Stimulated activated CD8-positive, alpha-beta memory T cell treated with anti-CD3 and anti-CD28 coated beads, Interleukin-12 subunit alpha, Interleukin-12 subunit beta, amount 100 ng/mL, for 24 hours (primary cell): ENCODE data around the gene PBX1.

ENCODE experiments used
- DNase-seq: peaks from one replicate; pipeline ENCODE4 v3.0.0-alpha.2; 2020; ENCODE audit errors: extremely low read depth

Gene PBX1

DNA sequence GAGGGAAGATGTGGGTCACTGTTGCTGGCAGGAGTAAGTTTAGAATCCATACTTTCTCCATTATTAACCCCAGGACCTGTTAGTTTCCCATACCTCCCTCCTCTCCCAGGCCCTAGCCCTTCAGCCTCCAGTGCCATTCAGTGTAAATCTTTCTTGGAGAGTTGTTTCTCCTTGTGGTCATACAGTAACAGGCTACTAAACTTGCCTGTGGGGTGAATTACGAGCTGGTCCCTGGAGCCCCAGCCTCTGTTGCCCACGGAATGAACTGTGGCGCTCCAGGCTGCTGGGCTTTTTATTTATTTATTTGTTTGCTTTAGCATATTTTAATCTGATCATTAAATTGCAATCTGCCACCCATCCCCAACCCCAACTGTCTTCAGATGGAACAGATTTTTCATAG is 305.2 kb downstream of the PBX1 start:
- DNase-seq, result no peak

GRCh38 chr1:164865385-164865784 is 306.4 kb downstream of the PBX1 start:
- DNase-seq, result no peak

DNA sequence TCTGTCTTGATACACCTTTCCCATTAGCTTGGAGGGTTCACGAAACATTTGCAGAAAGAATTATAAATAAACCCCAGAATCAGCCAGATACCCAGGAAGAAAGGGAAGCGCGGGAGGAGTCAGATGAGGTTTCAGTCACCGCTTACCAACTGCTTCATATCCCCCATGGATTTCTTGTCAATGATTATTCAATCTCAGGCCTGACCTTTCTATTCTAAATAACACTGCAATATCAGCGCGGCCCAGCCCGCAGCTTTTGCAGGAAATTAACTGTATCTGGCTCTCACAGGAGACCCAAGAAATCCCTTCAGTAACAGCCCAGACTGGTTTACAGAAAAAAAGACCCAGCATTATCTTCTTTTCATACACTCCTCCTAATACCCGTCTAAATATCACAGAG is 308.6 kb downstream of the PBX1 start:
- DNase-seq, result no peak

DNA sequence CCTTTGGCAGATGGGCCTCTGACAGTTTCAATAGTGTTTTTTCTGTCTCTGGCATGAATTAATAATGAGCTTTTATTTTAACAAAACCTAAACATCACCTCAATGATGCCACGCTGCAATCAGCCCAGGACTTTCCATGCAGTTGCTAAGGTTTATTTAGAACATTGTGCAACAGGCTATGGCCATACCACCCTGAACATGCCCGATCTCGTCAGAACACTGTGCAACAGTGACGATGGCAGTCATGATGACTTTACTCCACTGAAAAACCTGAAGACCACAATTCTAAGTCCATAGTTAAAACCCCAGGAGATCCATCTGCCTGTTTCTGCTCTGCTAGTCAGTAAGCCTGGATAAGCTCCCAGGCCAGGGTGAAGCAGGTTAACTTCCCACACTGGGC is 310.0 kb downstream of the PBX1 start:
- DNase-seq, result no peak

DNA sequence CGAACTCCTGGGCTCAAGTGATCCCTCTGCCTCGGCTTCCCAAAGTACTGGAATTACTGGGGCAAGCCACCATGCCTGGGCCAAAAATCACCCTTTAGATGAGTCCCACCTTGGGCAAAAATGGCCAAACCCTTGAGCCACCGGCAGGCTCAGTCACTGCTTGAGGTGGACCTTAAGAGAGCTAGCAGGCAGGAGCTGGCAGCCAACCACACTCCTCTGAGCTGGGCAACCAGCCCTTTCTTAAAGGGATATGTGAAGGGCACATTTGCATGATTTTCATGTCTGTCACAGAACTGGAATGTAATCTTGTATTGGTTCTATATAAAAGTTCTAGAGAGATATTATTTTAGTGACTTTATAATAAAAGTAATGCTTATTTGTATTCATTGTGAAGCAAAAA is 316.5 kb downstream of the PBX1 start:
- DNase-seq, result no peak

DNA sequence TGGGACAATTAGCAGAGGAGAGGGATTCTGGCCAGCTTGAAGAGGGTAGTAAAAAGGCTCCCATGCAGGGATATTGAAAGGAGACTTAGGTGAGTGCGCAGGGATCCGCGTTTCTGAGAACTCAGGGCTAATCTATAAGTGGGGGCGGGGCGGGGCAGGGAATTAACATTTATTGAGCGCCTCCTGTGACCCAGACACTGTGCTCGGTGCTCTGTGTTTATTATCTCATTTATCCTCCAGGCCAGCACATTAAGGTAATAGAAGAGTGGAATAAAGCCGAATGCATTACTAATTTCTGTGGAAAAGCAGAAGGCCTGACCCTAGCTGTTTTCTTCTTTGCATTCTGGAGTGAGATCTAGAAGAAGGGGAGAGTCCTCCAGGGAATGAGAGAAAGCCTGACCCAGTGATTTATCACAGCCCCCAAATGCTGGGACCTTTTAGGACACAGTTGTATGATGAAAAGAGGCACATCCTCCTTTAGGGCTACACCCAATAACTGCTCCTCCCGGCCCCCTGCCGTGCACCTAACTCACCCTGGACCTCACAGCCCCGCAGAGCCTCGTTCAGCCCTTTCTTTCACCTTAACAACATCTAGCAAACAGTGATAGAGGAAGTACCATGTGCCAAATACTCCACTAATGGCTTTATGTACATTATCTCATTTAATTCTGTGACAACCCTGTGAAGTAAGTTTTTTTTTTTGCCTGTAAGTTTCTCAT is 317.6 kb downstream of the PBX1 start:
- DNase-seq, result no peak

DNA sequence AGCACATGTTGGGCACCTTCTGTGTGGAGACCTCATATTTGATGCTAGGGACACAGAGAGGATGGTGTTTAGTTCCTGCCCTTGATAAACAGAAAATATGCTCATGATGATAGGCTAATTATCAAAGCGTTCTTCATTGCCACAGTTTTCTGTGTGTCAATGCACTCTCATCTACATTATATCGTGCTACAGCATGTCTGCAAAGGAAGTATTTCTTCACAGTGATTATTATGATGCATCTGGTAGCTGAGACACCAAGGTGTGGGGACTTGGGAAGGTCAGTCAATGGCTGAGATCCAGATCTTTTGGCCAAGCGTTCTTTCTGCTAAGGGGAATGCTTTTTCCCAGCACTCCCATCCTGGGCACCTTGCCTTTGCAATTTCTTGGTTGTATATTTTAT is 321.2 kb downstream of the PBX1 start:
- DNase-seq, result no peak

GRCh38 chr1:164880644-164881043 is 321.7 kb downstream of the PBX1 start:
- DNase-seq, result no peak

GRCh38 chr1:164885311-164885710 is 326.3 kb downstream of the PBX1 start:
- DNase-seq, result no peak

- no peak for DNase-seq
These were observed 327.1 kb downstream of the PBX1 start for GRCh38 chr1:164886101-164886500.

GRCh38 chr1:164891615-164892014 is 332.6 kb downstream of the PBX1 start:
- no peak for DNase-seq

- DNase-seq, result no peak
These were observed 336.3 kb downstream of the PBX1 start for GRCh38 chr1:164895026-164895912.

- no peak for DNase-seq
These were observed 342.0 kb downstream of the PBX1 start for GRCh38 chr1:164901031-164901430.
